Small intestine (tissue), 7 donors: Measurements from ENCODE around the gene OPN1MW3. TPM values are rescaled to one million over a fixed set of nuclear protein-coding genes. Genes with fewer than 3 reads are reported as not detected.

ENCODE experiments used
- DNase-seq, 2 donors: peaks; one replicate each; pipeline versions ENCODE4 v3.0.0 to v3.0.0-alpha.2; 2013
- FAIRE-seq: peaks from 2 replicates; lab custom pipeline; 2012; peaks lifted over from hg19 to GRCh38; lab: Jason Lieb, UNC
- H3K27ac ChIP-seq, 3 donors: one replicate each; pipeline ENCODE4 v1.5.1; 2013; ENCODE audit warnings: low read length in 2 of 3, mild to moderate bottlenecking in 2 of 3, control low read depth in 1 of 3, inconsistent platforms in 1 of 3, low read depth in 1 of 3, moderate library complexity in 1 of 3
- H3K27me3 ChIP-seq, 3 donors: one replicate each; pipeline ENCODE4 v1.6.1; 2013; ENCODE audit warnings: low read length in 3 of 3, inconsistent platforms in 1 of 3; ENCODE audit not compliant: control insufficient read depth in 3 of 3, insufficient read depth in 3 of 3
- H3K36me3 ChIP-seq, 3 donors: one replicate each; pipeline ENCODE4 v1.6.1; 2013; ENCODE audit warnings: low read length in 3 of 3, inconsistent platforms in 1 of 3, low read depth in 1 of 3, mild to moderate bottlenecking in 1 of 3, moderate library complexity in 1 of 3; ENCODE audit not compliant: control insufficient read depth in 3 of 3, insufficient read depth in 2 of 3
- H3K4me1 ChIP-seq, 3 donors: one replicate each; pipeline ENCODE4 v1.6.1; 2013; ENCODE audit warnings: low read length in 2 of 3, inconsistent platforms in 1 of 3, low read depth in 1 of 3, mild to moderate bottlenecking in 1 of 3, moderate library complexity in 1 of 3; ENCODE audit not compliant: control insufficient read depth in 3 of 3, insufficient read depth in 2 of 3
- H3K4me3 ChIP-seq, 3 donors: one replicate each; pipeline ENCODE4 v1.5.1; 2013; ENCODE audit warnings: low read length in 3 of 3, control low read depth in 1 of 3, inconsistent platforms in 1 of 3, low read depth in 1 of 3, mild to moderate bottlenecking in 1 of 3, moderate library complexity in 1 of 3
- H3K9me3 ChIP-seq, 2 donors: one replicate each; pipeline ENCODE4 v1.6.1; 2013; ENCODE audit warnings: low read depth in 1 of 2, low read length in 1 of 2; ENCODE audit not compliant: control insufficient read depth in 2 of 2, insufficient read depth in 1 of 2
- WGBS, 3 donors: extraction: QIAGEN DNeasy Blood & Tissue Kit; methylation state at CpG; one replicate each; pipeline ENCODE4 v1.1.7; 2013; 5-methylcytosine and 5-hydroxymethylcytosine counted together
- polyA plus RNA-seq, 4 donors: library from polyadenylated mRNA; stranded (reverse) in 3 of 4; unstranded in 1 of 4; fragments of 200-250 nt in 3 of 4; fragments of 120-200 nt in 1 of 4; gene quantifications; one replicate each; pipeline versions ENCODE4 v1.2.1 to v1.2.3, GENCODE V29; 2013
- donor health status: healthy with polysubstance abuse.
- donor health status: control.
- donor health status: control.
- donor health status: Bipolar disorder and iron deficiency.
- donor health status: healthy.

OPN1MW3 gene
- polyA plus RNA-seq, 4 donors: not detected

GRCh38 chrX:154303476-154303875, 46.1 kb downstream of the OPN1MW3 start:
- FAIRE-seq: no peak

GRCh38 chrX:154304846-154305245, 47.5 kb downstream of the OPN1MW3 start:
- Histone ChIP-seq H3K27ac (no peak overlapping the region), H3K36me3 (no peaks in the 10 kb centered on the region), H3K4me1 (no peaks in the 10 kb centered on the region), H3K9me3 (no peaks in the 10 kb centered on the region), H3K4me3 (no peak overlapping the region), H3K27me3 (peaks cover 0 to 2% (median 0%) of the 10 kb centered on the region in 3 donors)
- no peak for FAIRE-seq
- WGBS, 3 donors: 75 to 83% (median 80%) methylated on average over 10 of the region's 10 CpGs
- no peak for DNase-seq

More at GRCh38 chrX:154303476-154303875, 46.1 kb downstream of the OPN1MW3 start:
- H3K4me3 ChIP-seq: no peak overlapping the region
- DNase-seq: no peak
- H3K27ac ChIP-seq: no peak overlapping the region
- 67 to 77% (median 70%) methylated on average over 8 of the region's 8 CpGs for WGBS, 3 donors
- H3K4me1 ChIP-seq: no peaks in the 10 kb centered on the region
- H3K9me3 ChIP-seq: no peaks in the 10 kb centered on the region
- no peaks in the 10 kb centered on the region for H3K36me3 ChIP-seq
- H3K27me3 ChIP-seq: peaks cover 0 to 2% (median 0%) of the 10 kb centered on the region in 3 donors

- Histone ChIP-seq H3K4me3 (no peak overlapping the region), H3K9me3 (no peaks in the 10 kb centered on the region), H3K27ac (no peak overlapping the region), H3K27me3 (peaks cover 0 to 2% (median 0%) of the 10 kb centered on the region in 3 donors), H3K4me1 (no peaks in the 10 kb centered on the region), H3K36me3 (no peaks in the 10 kb centered on the region)
- WGBS, 3 donors: 79 to 91% (median 85%) methylated on average over 11 of the region's 11 CpGs
- FAIRE-seq (no peak), DNase-seq (no peak)
Observed at GRCh38 chrX:154305541-154306205, 48.3 kb downstream of the OPN1MW3 start.

- H3K27ac ChIP-seq: no peak overlapping the region
- no peaks in the 10 kb centered on the region for H3K36me3 ChIP-seq
- H3K4me1 ChIP-seq: no peaks in the 10 kb centered on the region
- WGBS, 3 donors: 83 to 88% (median 83%) methylated on average over 6 of the region's 6 CpGs
- H3K27me3 ChIP-seq: peaks cover 0 to 2% (median 0%) of the 10 kb centered on the region in 3 donors
- FAIRE-seq (no peak), DNase-seq (no peak)
- H3K9me3 ChIP-seq: no peaks in the 10 kb centered on the region
- H3K4me3 ChIP-seq: no peak overlapping the region
Observed at GRCh38 chrX:154307202-154307601, 49.8 kb downstream of the OPN1MW3 start.

GRCh38 chrX:154308108-154308946, 50.9 kb downstream of the OPN1MW3 start:
- FAIRE-seq (no peak), DNase-seq (peak; percentile 43 to 51)
- Histone ChIP-seq H3K27me3 (peaks cover 0 to 2% (median 0%) of the 10 kb centered on the region in 3 donors), H3K4me3 (no peak overlapping the region), H3K4me1 (no peaks in the 10 kb centered on the region), H3K9me3 (no peaks in the 10 kb centered on the region), H3K27ac (no peak overlapping the region), H3K36me3 (no peaks in the 10 kb centered on the region)
- 50 to 59% (median 57%) methylated on average over 9 of the region's 9 CpGs for WGBS, 3 donors

GRCh38 chrX:154309041-154309775, 51.8 kb downstream of the OPN1MW3 start:
- WGBS, 3 donors: 77 to 91% (median 80%) methylated on average over 14 to 16 of the region's 16 CpGs

GRCh38 chrX:154310616-154311536, 53.5 kb downstream of the OPN1MW3 start:
- H3K9me3 ChIP-seq: no peaks in the 10 kb centered on the region
- no peak for DNase-seq
- WGBS, 3 donors: 70 to 85% (median 72%) methylated on average over 15 to 19 of the region's 19 CpGs
- no peak for FAIRE-seq
- no peaks in the 10 kb centered on the region for H3K4me1 ChIP-seq
- no peak overlapping the region for H3K4me3 ChIP-seq
- no peak overlapping the region for H3K27ac ChIP-seq
- H3K36me3 ChIP-seq: no peaks in the 10 kb centered on the region
- H3K27me3 ChIP-seq: peaks cover 0 to 2% (median 0%) of the 10 kb centered on the region in 3 donors

More at GRCh38 chrX:154309041-154309775, 51.8 kb downstream of the OPN1MW3 start:
- FAIRE-seq (no peak), DNase-seq (no peak)
- no peaks in the 10 kb centered on the region for H3K9me3 ChIP-seq
- no peak overlapping the region for H3K4me3 ChIP-seq
- H3K27me3 ChIP-seq: peaks cover 0 to 2% (median 0%) of the 10 kb centered on the region in 3 donors
- H3K27ac ChIP-seq: no peak overlapping the region
- no peaks in the 10 kb centered on the region for H3K4me1 ChIP-seq
- H3K36me3 ChIP-seq: no peaks in the 10 kb centered on the region
